IPS DF 19.7 (cell line): ENCODE measurements around the gene ASCL1.
A peak's percentile ranks its signal among the peaks of the same experiment; 100 is the strongest.

Experiments
- DNase-seq: peaks from one replicate; pipeline ENCODE4 v3.0.0-alpha.2; 2013; ENCODE audit warnings: low read depth, low spot score

The ASCL1 gene

DNA sequence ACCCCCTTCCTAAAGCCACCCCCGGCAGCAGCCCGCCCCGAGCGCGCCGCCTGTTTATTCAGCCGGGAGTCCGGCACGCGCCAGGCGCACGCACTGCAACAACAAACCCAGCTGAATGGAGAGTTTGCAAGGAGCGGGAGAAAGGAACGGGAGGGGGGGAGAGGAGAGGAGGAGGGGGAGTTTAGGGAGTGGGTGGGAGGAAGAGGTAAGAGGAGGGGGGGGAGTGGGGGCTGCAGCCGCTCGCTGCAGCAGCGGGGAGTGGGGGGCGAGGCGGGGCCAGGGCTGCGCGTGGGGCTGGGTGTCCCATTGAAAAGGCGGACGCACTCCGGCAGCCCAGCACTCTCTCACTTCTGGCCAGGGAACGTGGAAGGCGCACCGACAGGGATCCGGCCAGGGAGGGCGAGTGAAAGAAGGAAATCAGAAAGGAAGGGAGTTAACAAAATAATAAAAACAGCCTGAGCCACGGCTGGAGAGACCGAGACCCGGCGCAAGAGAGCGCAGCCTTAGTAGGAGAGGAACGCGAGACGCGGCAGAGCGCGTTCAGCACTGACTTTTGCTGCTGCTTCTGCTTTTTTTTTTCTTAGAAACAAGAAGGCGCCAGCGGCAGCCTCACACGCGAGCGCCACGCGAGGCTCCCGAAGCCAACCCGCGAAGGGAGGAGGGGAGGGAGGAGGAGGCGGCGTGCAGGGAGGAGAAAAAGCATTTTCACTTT lies at the start of gene ASCL1:
ASCL1 (plus strand) TSS at position 336 of the 712 bp plus-strand sequence. CDS start 571 bp downstream, outside the sequence.
- no peak for DNase-seq

DNA sequence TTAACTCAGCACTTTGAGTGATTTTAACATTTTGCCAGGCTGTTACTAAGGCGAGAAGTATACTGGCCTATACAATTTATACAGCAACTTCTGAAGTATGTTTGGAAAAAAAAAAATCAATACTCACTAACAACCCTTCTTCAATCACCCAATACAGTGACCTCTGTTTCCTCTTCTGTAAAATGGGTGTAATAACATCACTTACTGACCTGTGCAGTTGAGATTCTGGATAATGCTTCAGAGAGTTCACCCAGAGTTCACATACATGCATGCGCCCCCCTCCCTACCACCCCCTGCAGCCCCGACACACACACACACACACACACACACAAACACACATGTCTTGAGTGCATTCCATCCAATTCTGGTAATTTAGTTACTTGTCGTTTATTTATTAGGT lies 49.6 kb upstream of the ASCL1 start:
- no peak for DNase-seq

DNA sequence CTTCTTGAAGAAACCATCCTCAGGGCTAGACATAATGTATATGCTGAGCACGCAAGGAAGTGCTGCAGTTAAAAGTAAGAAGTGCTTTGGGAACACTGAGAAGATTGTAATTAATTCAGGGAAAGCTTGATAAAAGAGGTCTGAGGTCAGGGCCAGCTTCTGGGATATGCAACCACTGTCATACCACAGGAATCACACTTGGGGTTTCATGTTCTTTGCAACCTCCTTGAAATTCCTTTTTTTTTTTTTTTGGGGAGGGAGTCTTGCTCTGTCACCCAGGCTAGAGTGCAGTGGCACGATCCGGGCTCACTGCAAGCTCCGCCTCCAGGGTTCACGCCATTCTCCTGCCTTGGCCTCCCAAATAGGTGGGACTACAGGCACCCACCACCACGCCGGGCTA lies 47.3 kb upstream of the ASCL1 start:
- DNase-seq, result no peak

DNA sequence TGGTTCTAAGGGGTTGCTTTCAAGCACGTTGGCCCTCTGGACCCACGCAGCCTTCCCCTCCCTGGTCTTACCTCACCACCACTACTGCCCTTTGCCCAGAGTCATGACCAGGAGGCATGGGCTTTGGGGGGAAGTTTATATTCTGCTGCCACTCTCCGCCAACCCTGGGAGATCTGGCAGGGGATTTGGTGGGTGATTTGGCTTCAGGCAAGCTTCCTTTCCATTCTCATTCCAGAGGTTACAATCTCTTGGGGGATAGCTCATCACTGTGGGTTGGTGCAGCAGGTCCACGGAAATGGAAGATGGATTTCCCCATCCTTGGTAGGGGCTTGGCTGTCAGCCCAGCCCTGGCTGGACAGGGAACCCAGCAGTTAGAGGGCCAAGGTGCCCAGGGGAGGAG lies 46.7 kb upstream of the ASCL1 start:
- DNase-seq, result no peak

DNA sequence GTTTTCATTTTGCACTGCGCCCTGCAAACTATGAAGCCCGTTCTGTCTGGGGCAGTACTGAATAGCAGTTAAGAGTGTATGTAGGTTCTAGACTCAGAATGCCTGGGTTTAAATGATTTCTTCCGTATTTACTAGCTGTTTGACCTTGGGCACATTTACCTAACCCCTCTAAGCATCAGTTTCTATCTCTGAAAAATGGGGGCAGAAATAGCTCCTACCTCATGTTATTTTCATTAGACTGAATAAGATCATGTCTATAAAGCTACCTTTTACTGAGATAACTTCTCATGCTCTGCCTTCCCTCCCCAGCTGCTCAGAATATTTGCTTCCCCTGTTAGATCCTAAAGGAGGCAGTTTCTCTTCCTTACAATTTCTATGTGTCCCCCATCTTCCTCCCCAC lies 46.2 kb upstream of the ASCL1 start:
- DNase-seq, result no peak

DNA sequence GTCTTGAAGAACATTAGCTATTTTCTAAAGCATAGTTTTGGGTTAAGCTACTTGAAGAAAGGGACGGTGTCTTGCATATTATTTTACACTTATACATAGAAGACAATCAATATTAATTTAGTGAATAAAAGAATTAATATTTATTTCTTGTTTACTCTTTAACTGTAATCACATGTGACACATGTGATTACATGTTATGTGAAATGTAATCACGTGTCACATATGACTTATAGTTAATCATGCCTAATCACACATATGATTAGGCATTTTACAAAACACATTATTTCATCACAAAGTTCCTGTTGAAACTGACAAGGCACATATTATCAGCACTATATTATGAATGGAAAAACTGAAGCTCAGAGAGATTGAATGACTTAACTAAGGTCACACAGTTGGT lies 45.2 kb upstream of the ASCL1 start:
- no peak for DNase-seq

DNA sequence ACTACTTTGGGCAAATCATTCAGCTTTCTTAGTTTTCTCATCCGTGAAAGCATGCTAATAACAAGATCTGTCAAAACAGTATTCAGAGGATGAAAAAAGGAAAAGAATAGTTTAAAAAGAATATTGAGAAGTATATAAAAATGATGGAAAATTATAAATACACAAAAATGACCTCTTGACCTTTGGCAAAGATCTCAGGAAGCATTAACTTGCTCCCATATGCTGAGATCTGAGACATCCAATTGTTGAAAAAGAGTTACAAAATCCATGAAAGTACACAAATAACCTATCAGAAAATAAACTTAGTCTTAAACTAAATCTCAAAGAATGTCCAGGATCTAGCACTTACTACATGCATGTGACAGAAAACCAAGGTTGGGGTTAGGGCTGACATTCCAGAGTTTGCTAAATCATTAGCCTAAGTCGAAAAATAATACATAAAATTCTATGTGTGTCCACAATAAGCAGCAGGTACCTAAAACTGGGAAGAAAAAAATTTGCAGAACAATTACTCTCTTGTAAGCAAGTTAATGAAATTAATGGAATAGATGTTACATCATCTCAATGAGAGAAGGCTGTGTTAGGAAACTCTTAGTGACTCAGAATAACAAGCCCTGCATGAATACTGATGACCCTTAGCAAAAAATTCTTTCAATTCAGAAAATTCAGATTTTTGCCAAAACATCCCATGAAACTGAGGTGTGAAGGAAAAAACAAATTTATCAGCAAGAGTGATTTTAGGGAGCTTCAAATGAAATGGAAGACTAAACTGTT lies 43.8 kb upstream of the ASCL1 start:
- DNase-seq, result no peak

DNA sequence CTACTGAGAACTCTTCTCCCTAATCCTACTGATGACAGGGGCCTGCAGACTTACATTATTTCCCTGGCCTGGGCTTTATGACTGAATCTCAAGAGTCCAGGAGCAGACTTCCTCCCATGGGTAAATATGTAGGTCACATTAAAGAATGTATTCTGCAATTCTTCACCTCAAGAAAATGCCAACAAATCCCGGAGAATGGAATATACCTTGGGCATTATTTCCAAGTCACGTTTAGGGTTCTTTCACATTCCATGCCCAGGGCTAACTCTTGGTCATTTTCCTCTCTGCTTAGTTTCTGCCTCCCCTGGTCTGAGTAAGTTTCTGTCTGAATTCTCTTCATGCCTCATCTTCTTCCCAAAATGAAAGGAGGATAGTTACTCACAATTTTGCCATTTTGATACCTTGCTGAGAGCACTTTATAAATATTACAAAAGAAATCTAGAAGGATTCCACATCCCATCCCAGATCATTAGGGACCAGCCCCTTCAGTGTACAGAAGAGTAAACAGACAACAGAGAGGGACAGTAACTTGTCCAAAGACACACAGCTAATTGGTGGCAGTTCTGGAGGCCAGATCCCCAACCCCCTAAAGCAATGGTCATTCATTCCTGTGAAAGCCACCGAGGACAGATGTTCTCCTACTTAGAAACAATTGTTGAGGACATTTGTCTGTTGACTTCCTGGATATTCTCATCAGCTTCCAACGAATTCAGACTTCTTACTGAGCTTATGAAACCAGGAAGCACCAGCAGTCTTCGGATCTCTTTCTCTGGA lies 41.0 kb upstream of the ASCL1 start:
- DNase-seq, result no peak

DNA sequence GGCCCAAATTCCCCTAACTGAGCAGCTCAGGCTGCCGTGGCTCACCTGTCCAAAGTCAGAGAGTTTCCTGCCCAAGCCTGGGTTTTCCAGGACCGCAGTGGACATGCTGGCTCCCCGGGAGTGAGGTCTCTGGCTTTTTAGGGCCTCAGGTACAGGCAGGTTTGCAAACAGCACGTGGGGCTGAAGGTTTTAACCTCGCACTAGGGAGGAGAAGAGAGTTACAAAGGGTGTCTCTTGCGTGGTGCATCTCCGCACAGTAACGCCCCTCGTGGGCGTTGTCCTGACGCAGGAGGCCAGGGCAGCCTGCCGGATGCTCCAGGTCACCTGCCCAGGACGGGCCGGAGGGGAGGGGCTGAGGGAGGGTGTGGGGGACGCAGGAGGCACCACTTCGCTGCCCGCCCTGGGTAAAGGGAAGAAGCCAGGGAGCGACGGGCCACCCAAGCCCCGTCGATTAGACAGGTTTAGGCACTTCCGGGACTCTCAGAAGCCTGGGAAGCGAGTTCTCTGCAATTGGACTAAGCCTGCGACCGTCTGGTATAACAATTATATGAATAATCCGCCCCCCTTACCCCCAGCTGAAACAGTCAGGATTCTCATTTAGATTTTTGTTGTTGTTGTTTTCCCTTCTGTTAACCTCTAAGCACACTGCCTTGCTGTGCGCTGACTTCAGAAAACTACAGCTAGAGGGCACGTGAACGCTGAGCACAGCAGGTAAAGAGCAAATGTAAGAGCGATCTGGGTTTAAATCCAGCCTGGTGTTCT lies 40.3 kb upstream of the ASCL1 start, which contains the start of gene PAH:
PAH (minus strand) TSS at position 219 of the 762 bp plus-strand sequence; CDS start at position 105, 114 bp downstream.
- peak; percentile 54 for DNase-seq

DNA sequence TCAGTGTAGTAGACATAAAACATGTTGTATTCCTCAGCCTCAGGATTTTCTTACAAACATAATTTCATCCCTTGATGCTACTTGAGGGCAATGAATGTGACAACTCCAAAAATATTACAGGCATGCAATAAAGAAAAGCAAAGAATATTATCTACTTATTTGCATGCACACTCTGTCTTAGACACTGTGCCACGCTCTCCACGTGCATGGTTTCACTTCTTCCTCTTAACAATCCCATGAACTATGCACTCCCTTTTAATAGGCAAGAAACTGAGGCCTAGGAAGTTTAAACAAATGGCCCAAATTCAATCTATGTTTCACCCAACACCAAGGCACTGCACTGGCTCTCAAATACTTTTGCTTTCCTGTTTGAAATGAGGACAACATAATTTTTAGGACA lies 38.6 kb upstream of the ASCL1 start:
- no peak for DNase-seq

DNA sequence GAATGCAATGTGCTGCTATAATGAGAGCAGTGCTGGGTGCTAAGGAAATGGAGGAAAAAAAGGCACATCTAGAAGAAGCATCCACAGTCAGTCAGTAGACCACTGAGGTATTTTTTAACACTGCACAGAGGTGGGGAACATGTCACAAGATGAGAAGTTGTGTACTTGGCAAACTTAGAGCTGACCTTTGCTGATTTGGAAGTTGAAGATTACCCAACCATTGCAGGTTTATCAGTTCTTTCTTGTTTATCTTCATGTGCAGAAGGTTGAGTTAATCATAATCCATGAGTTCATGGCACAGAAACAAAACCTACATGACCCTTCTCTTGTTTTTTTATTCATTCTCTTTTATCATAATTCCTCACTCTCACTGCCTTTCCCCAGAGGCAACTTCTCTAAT lies 37.2 kb upstream of the ASCL1 start:
- no peak for DNase-seq

DNA sequence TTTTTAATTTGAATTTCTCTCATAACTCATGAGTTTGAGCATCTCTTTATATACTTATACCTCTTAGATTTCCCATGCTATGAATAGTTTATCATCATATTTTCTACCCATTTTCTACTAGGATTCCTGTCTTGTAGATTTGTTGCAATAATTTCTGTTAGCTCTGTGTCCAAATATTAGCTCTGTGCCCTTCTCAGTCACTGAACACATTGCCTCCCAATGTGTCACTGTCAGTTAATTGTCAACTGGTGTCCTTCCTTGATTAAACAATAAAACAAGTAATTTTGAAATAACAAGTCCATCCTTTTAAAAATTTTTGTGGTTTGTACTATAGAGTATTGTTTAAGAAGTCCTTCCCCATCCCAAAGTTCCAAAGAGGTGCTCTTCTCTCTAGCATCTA lies 36.2 kb upstream of the ASCL1 start:
- DNase-seq, result no peak

DNA sequence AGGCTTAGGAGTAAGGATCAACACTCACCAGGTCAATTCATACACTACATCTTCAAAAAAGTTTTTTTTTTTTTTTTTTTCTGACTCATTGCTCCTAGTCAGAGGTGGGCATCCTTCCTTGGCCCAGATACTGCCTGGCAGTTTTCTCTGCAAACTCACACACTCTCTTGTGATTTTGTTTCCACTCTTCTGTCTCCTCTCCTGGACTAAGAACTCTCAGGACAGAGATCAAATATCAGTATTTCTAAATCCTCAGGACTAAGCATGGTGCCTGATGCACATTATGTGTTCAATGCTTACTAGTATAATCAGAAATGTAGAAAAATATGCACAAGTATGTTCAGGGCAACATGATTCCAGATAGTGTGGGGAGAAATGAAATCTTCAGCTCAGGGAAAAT lies 30.3 kb upstream of the ASCL1 start:
- no peak for DNase-seq

DNA sequence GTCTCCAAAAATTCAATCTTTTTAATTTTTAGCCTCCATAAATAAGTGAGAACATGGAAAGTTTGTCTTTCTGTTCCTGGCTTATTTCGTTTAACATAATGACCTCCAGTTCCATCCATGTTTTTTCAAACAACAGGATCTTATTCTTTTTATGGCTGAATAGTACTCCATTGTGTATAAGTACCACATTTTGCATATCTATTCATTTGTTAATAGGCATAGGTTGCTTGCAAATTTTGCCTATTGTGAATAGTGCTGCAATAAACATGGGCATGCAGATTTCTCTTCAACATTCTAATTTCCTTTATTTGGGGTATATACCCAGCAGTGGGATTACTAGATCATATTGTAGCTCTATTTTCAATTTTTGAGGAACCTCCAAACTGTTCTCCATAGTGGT lies 24.3 kb upstream of the ASCL1 start:
- no peak for DNase-seq

DNA sequence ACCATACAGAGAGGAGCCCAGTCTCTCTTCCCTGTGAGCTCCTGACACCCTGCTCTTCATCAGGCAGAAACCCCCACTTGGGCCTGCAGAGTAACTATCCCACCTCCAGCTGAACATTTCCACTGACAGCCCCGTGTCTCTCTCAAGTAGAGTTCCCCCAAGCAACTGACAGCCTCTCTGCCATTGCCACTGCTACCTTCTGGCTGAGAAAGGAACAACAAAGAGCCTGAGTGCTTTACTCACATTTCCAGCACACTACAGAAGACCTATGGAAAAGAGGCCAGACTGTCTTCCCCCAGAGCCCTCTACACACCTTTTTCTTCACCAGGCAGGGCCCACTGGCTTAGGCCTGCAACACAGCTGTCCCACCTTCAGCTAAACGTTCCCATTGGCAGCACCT lies 18.4 kb upstream of the ASCL1 start:
- DNase-seq, result no peak

DNA sequence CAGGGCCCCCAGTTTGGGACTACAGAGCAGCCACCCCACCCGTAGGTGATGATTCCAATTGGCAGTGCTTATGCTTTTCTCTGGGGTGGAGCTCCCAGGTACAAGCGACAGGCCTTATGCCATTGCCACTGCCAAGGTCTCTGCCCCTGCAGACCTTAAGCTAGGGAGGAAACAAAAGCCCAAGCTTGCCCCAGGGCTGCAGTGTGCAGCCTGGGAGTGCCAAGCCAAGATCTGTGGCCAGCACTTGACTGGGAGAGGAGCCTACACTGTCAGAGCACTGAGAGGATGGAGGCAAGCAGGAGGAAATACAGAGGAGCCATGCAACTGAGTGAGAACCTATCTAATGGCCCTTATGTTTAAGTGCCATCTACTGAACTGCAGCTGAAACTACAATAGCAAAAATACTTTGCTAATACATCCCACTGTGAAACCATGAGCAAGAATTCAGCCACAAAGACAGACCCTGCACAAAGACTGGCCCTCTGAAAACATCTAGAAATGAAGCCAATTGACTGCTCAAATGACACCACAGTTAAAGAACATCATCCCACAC lies 17.7 kb upstream of the ASCL1 start:
- no peak for DNase-seq

DNA sequence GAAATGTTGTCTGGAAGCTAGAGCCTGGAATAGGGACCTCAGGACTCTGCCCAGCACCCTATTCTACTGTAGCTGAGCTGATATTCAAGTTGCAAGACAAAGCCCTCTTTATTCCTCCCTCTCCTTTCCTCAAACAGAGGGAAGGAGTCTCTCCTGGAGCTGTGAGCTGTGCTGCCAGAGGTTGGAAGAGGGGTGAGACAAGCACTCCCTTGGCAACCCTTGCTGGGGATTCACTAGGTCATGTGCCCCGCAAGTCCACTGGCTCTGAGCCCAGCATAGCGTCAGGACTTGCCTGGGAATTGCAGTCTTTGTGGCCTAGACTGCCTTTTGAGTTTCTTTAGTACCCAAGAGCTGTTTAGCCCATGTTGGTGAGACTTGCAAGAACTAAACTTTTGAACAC lies 11.4 kb upstream of the ASCL1 start:
- no peak for DNase-seq

DNA sequence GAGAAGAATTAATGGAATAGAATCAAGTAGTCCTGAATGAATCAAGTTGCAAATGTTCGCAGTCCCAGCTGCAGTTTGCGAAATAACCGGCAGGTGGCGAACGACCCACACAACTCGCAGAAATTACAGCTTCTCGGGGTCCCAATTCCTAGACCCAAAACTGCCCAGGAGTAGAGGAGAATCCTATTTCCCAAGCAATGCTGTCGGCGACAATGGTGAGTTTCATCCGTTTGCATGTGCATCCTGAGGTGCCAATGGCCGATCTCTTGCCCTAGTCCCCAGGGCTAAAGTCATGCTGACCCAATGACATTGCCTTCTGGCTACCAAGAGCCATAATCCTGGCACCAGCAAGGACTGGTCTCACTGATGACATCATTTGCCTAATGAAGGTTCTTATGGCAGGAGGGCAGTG lies 8.5 kb upstream of the ASCL1 start:
- DNase-seq, result no peak

DNA sequence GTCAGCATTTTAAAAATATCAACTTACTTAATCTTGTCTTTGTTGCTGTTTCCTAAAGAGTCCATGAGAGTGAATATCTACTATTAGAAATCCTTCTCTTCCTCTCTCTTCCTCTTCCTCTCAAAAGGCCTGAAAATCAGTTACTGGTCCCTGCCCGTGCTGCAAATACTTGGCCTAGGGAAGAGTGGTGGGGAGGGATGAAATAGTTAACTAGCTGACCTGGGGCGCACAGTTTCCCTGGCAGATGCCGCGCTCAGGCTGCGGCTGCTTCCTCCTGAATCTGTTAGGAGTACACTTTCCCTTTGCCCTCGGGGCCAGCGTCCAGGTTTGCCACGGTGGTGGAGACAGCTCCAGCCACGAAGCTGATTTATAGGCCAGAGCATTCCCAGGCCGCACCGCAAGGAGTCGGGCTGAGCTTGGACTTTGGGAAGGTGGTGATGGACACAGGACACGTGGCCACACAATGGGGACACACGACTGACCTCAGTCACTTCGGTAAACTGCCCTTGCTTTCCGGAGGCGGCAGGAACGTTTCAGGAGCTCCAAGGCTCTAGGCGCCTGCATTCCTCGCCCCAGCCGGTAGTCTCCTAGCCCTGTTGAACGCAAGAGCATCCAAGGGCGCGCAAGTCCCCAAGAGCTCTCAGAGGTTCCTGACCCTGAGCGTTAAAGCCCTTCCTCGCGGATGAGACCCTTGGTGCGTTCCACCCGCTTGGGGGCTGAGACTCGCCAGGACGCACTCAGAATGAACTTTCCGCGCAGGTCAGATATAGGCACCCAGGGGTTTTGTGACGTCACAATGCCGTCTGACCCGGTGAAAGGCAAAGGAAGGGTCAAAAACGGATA lies 7.1 kb upstream of the ASCL1 start:
- no peak for DNase-seq

DNA sequence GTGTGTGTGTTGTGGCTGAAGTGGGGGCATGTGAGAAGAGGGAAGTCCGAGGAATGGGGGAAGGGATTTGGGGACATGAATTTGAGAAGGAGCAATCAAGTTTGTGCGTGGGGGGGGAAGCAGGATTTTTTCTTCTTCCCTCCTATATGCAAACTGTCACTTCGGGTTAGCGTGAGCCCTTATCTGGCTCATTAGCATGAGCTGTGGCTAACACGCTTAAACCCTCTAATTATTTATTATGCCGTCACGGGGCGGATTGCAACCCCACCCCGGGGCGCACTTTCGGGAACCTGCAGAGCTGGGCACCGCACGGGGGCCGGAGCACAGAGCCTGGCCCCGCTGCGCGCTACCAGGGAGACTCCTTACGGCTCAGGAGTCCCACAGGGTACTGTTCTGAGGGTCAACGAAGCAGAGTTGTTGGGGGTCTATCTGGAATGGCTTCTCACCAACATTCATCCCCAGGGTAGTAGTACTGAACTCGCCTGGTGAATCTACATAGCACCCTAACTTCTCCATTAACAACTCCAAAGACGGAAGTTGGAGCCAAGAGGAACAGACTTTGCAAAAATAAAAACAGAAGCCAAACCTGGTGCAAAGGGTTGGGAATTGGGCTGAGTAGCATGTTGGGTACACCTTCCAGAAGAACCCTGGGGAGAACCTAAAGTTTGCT lies 6.4 kb upstream of the ASCL1 start:
- DNase-seq, result no peak
